Stimulated activated naive CD8-positive, alpha-beta T cell treated with anti-CD3 and anti-CD28 coated beads, Interleukin-15, Interleukin-2, amounts not matched to agents 100 ng/mL and 50 ng/mL, for 24 hours (primary cell): ENCODE data around the gene KLHDC8B.
A peak's percentile ranks its signal among the peaks of the same experiment; 100 is the strongest.

Experiments used
- H3K27ac Mint-ChIP-seq: one replicate; pipeline ENCODE4 v1.8.0; 2021; ENCODE audit warnings: mild to moderate bottlenecking, mixed read lengths
- H3K27me3 Mint-ChIP-seq: one replicate; pipeline ENCODE4 v1.8.0; 2021; ENCODE audit warnings: mixed read lengths
- H3K36me3 Mint-ChIP-seq: one replicate; pipeline ENCODE4 v1.8.0; 2021; ENCODE audit warnings: low read depth, mixed read lengths
- H3K4me1 Mint-ChIP-seq: one replicate; pipeline ENCODE4 v1.8.0; 2021; ENCODE audit warnings: low read depth, mixed read lengths
- H3K4me3 Mint-ChIP-seq: one replicate; pipeline ENCODE4 v1.8.0; 2021; ENCODE audit warnings: mild to moderate bottlenecking, mixed read lengths
- H3K9me3 Mint-ChIP-seq: one replicate; pipeline ENCODE4 v1.8.0; 2021; ENCODE audit warnings: mixed read lengths

Gene KLHDC8B

DNA sequence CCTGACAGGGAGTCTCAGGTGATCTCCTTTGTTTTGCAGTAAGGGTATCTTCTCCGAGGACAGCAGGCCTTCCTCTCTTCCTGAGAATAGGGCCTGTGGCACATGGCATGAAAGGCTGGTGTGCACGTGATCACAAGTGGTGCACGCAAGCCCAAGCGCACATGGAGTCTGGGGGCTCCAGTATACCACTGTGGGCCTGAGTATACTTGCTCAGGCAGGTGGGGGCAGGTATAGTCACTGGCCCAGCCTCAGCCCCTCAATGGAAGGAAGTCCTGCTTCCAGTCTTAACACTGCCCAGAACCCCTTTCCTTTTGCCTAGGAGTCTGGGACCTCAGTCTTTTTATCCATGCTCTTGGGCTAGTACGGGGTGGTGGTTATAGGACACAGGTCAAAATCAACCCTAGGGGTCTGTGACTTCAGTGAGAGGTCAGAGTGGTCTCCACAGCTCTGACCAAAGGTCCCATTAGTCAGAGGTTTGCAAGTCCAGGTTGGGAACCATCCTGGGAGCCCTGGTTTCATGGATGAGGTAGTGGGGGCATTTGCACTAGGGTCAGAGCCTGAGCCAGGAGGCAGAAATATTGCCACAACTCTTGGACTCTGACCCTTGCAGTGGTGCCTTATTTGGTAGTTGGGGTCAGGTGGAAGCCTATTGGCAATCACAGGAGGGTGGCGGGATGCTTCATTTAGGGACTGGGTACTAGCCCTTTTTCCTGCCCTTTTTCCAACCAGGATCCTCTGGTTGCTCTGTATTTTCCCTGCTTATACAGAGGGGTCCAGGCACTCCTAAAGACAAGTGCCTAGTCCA, 4.4 kb upstream of the KLHDC8B start:
- peak overlapping the region; percentile 90 for H3K27ac Mint-ChIP-seq
- H3K4me3 Mint-ChIP-seq, result peak overlapping the region; percentile 85
- H3K4me1 Mint-ChIP-seq, result peaks cover 46% of the 10 kb centered on the region
- H3K27me3 Mint-ChIP-seq, result no peaks in the 10 kb centered on the region
- peaks cover 23% of the 10 kb centered on the region for H3K36me3 Mint-ChIP-seq
- no peaks in the 10 kb centered on the region for H3K9me3 Mint-ChIP-seq

DNA sequence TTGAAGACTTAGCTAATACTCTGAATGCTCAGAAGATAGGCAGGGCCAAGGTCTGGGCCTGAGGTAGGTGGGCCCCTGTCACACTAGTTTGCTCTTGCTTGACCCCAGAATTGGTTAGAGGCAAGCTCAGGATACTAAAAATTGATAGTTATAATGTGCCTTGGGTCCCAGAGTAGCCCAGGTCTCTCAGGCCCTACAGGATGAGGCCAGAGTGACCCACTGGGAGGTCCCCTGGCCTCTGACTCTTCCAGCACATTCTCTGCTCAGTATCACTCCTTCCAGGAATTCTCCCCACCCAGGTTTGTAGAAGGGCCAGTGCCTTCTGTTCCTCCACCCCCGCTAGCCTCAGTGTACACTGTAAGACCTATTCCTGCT, 667 bp upstream of the KLHDC8B start:
- peak overlapping the region; percentile 81 for H3K4me3 Mint-ChIP-seq
- peaks cover 19% of the 10 kb centered on the region for H3K4me1 Mint-ChIP-seq
- no peaks in the 10 kb centered on the region for H3K27me3 Mint-ChIP-seq
- no peaks in the 10 kb centered on the region for H3K36me3 Mint-ChIP-seq
- H3K27ac Mint-ChIP-seq, result peak overlapping the region; percentile 59
- no peaks in the 10 kb centered on the region for H3K9me3 Mint-ChIP-seq

DNA sequence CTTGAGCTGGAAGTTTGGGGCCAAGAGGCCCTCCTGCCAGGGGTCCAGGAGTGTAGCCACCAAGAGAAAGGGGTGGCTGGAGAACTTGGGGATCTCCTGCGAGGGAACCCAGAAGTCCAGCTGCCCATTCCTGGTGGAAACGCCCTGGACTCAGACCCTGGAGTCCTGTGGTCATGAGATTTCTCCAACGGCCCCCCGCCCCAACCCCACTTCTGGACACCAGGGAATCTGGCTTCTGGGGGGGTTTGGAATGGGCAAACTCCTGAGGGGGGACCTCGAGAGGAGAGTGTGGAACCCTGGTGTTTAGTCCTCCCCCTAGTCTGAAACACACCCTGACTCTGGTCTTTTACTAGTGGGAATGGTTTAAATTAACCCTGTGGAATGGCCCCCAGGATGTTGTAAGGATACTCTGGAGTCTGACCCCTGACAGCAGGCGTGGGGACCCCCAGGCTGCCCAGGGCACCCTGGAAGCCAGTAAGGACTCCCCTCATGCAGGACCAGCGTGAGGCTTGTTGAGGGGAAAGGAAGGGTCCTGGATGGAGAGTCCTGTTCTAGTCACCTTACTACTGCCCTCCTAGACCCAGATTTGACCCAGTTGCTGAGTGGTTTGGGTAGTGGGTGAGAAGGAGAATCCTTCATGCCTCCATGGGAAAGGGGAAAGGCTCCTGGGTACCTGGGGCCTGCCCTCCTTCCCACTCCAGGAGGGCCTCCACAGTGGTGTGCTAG, 540 bp downstream of the KLHDC8B start:
- Mint-ChIP-seq H3K4me1 (peaks cover 12% of the 10 kb centered on the region), H3K27me3 (no peaks in the 10 kb centered on the region), H3K27ac (no peak overlapping the region), H3K9me3 (no peaks in the 10 kb centered on the region), H3K36me3 (no peaks in the 10 kb centered on the region), H3K4me3 (peak overlapping the region; percentile 48)

DNA sequence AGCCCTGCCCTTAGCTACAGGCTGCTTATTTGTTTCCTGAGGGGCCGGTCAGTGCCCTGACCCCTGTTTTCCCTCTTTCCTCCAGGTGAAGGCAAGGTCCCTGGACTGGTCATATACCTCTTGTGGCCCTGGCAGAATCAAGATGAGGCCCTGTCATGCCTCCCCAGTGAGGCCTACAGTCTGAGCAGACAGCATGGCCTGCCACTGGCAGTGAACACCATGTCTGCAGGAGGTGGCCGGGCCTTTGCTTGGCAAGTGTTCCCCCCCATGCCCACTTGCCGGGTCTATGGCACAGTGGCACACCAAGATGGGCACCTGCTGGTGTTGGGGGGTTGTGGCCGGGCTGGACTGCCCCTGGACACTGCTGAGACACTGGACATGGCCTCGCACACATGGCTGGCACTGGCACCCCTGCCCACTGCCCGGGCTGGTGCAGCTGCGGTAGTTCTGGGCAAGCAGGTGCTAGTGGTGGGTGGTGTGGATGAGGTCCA, 1.2 kb downstream of the KLHDC8B start:
- Mint-ChIP-seq H3K4me1 (peaks cover 12% of the 10 kb centered on the region), H3K36me3 (no peaks in the 10 kb centered on the region), H3K27ac (no peak overlapping the region), H3K27me3 (no peaks in the 10 kb centered on the region), H3K9me3 (no peaks in the 10 kb centered on the region), H3K4me3 (no peak overlapping the region)

DNA sequence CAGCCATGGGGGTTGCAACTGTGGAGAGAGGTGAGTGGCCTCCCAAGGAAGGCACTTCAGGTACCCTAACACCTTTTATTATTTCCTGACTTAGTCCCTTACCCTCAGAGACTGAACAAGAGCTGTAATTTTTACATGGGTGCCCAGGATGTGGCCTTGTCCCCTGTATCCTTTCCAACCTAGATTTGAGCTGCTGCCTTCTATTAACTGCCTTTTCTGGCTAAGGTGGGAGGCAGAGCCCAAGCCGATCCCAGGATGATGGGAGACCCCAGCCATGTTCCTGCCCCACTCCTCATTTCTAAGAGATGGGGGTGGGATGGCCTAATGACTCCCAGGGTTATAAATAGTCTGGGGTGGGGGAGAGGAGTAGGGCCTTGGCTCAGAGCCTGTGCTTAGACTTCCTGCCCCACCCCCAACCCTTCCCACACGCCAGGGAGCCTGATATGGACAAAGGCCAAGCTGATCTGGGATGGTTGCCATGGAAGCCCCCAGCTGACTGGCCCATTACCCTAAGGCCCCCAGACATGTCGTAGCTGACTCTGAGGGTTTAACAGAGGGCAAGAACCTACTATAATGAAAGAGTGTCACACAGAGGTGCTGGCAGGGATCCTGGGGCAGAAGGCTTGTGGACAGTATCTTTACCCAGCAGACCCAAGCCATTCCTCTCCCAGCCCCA, 1.9 kb downstream of the KLHDC8B start:
- no peaks in the 10 kb centered on the region for H3K27me3 Mint-ChIP-seq
- no peak overlapping the region for H3K27ac Mint-ChIP-seq
- H3K36me3 Mint-ChIP-seq, result no peaks in the 10 kb centered on the region

DNA sequence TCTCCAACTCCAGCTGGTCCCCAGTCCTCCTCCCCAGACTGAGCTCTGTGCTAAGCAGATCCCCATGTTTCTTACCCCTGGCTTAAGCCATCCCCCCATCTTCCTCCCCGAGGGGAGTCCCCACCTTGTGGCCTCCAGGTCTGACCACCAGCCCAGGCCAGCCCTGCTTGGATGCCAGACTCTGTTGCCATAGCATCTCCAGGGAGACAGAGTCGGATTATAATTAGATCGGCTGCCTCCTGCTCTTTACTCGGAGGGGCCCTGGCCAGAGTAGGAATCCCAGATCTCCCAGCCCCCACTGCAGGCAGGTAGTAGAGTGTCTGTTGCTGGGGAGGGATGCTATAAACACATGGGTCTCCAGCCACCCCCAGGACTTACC, 2.4 kb downstream of the KLHDC8B start:
- Mint-ChIP-seq H3K4me3 (no peak overlapping the region), H3K4me1 (peaks cover 12% of the 10 kb centered on the region), H3K27me3 (peaks cover under 1% of the 10 kb centered on the region), H3K9me3 (no peaks in the 10 kb centered on the region), H3K27ac (no peak overlapping the region), H3K36me3 (no peaks in the 10 kb centered on the region)

More for the DNA sequence above, 1.9 kb downstream of the KLHDC8B start:
- Mint-ChIP-seq H3K9me3 (no peaks in the 10 kb centered on the region), H3K4me1 (peaks cover 12% of the 10 kb centered on the region), H3K4me3 (no peak overlapping the region)

DNA sequence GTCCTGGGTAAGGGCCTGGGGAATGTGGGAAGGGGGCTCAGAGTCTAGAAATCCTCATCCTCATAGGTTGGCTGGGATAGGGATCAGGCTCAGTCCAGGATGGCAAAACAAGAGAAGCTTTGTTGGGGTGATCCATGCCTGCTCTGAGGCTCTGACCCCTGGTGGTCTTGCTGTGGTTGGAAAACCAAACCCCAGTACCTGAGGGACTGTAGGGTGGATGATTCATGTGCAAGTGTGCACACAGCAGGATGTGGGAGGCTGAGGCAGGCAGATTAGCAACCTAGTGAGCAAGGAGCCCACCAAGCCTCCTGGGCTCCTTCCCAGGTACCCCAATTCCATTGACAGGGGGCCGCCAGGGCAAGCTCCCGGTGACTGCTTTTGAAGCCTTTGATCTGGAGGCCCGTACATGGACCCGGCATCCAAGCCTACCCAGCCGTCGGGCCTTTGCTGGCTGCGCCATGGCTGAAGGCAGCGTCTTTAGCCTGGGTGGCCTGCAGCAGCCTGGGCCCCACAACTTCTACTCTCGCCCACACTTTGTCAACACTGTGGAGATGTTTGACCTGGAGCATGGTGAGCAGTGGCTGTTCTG, 3.1 kb downstream of the KLHDC8B start:
- Mint-ChIP-seq H3K9me3 (no peaks in the 10 kb centered on the region), H3K27ac (no peak overlapping the region), H3K36me3 (no peaks in the 10 kb centered on the region), H3K4me1 (peaks cover 12% of the 10 kb centered on the region), H3K27me3 (peaks cover 8% of the 10 kb centered on the region), H3K4me3 (no peak overlapping the region)

DNA sequence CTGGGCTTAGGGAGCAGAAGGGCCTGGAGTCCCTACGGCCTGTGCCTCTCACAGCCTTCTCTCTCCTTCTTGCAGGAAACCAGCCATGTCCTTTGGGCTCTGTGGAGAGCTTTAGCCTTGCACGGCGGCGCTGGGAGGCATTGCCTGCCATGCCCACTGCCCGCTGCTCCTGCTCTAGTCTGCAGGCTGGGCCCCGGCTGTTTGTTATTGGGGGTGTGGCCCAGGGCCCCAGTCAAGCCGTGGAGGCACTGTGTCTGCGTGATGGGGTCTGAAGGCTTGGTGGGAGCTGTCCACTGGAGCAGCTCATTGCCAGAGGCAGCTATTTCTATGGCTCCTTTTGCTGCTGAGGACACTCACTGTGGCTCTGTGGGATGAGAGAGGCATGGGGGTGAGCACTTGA, 4.1 kb downstream of the KLHDC8B start:
- H3K27ac Mint-ChIP-seq, result no peak overlapping the region
- no peaks in the 10 kb centered on the region for H3K36me3 Mint-ChIP-seq
- peaks cover 12% of the 10 kb centered on the region for H3K4me1 Mint-ChIP-seq
- no peaks in the 10 kb centered on the region for H3K9me3 Mint-ChIP-seq
- no peak overlapping the region for H3K4me3 Mint-ChIP-seq
- peaks cover 9% of the 10 kb centered on the region for H3K27me3 Mint-ChIP-seq

DNA sequence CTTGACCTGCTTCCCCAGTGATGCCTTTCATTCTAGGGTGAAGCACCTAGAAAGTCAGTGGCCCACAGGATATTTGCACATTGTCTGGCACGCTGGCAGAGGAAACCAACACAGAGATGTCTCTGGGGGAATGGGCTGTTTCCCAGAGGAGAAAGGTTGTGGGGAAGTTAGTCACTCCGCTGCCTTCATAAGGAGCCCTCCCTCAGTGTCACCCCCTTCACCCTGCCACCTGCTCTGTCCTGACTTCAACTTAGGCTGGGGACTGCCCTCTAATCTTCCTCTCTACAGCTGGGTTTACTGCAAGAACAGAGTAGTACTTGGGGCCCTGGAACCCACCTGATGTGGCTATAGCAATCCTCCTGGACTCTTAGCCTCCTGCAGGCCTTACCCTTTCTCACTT, 5.7 kb downstream of the KLHDC8B start:
- Mint-ChIP-seq H3K36me3 (no peaks in the 10 kb centered on the region), H3K4me3 (no peak overlapping the region), H3K27ac (no peak overlapping the region), H3K27me3 (peaks cover 9% of the 10 kb centered on the region), H3K4me1 (peaks cover 6% of the 10 kb centered on the region), H3K9me3 (no peaks in the 10 kb centered on the region)

DNA sequence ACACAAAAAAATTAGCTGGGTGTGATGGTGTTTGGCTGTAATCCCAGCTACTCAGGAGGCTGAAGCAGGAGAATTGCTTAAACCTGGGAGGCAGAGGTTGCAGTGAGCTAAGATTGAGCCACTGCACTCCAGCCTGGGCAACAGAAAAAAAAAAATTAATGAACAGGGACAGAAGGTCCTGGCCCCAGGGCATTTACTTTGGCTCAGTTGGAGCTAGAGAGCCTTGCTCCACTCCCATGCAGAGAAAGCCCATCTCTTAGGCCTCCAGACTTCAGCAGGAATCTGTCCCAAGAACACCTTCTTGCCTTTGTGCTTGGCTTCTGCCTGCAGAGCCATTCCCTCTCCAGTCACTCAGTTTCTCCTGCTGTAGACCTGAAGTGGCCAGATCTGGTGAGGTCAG, 8.7 kb downstream of the KLHDC8B start:
- no peaks in the 10 kb centered on the region for H3K36me3 Mint-ChIP-seq
- no peaks in the 10 kb centered on the region for H3K4me1 Mint-ChIP-seq
- H3K27ac Mint-ChIP-seq, result no peak overlapping the region
- peaks cover 9% of the 10 kb centered on the region for H3K27me3 Mint-ChIP-seq
- no peaks in the 10 kb centered on the region for H3K9me3 Mint-ChIP-seq
- no peak overlapping the region for H3K4me3 Mint-ChIP-seq

DNA sequence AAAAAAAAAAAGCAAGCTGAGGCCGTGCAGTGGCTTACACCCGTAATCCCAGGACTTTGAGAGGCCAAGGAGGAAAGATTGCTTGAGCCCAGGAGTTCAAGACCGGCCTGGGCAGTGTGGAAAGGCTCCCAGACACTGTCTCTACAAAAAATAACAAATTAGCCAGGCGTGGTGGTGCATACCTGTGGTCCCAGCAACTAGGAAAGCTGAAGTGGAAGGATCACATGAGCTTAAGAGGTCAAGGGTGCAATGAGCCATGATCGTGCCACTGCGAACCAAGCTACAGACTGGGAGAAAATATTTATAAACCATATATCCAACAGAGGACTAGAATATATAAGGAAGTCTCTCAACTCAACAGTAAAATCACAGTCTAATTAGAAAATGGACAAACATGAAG, 10.0 kb downstream of the KLHDC8B start:
- Mint-ChIP-seq H3K36me3 (no peaks in the 10 kb centered on the region), H3K27me3 (peaks cover 9% of the 10 kb centered on the region), H3K4me3 (no peak overlapping the region), H3K9me3 (no peaks in the 10 kb centered on the region), H3K4me1 (no peaks in the 10 kb centered on the region), H3K27ac (no peak overlapping the region)

DNA sequence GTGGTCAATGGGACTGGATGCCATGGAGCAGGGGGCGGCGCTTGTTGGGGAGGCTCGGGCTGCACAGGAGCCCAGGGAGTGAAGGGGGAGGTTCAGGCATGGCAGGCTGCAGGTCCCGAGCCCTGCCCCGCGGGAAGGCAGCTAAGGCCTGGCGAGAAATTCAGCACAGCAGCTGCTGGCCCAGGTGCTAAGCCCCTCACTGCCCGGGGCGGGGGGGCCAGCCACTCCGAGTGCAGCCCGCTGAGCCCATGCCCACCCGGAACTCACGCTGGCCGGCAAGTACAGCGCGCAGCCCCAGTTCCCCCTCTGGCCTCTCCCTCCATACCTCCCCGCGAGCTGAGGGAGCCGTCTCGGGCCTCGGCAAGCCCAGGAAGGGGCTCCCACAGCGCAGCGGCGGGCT, 11.3 kb downstream of the KLHDC8B start:
- no peaks in the 10 kb centered on the region for H3K36me3 Mint-ChIP-seq
- no peaks in the 10 kb centered on the region for H3K4me1 Mint-ChIP-seq
- H3K4me3 Mint-ChIP-seq, result no peak overlapping the region
- no peak overlapping the region for H3K27ac Mint-ChIP-seq
- peaks cover 9% of the 10 kb centered on the region for H3K27me3 Mint-ChIP-seq
- H3K9me3 Mint-ChIP-seq, result no peaks in the 10 kb centered on the region

DNA sequence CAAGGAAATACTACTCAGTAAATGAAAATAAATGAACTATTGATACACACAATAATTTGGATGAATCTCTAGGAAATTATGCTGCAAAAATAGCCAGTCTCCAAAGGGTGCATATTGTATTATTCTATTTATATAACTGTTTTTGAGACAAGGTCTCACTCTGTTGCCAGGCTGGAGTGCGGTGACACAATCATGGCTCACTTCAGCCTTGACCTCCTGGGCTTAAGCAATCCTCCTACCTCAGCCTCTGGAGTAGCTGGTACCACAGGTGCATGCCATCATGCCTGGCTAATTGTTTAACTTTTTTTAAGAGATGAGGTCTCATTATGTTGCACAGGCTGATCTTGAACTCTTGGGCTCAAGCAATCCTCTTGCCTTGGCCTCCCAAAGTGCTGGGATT, 12.5 kb downstream of the KLHDC8B start:
- Mint-ChIP-seq H3K4me3 (no peak overlapping the region), H3K36me3 (no peaks in the 10 kb centered on the region), H3K4me1 (no peaks in the 10 kb centered on the region), H3K9me3 (no peaks in the 10 kb centered on the region), H3K27ac (no peak overlapping the region), H3K27me3 (peaks cover 7% of the 10 kb centered on the region)

DNA sequence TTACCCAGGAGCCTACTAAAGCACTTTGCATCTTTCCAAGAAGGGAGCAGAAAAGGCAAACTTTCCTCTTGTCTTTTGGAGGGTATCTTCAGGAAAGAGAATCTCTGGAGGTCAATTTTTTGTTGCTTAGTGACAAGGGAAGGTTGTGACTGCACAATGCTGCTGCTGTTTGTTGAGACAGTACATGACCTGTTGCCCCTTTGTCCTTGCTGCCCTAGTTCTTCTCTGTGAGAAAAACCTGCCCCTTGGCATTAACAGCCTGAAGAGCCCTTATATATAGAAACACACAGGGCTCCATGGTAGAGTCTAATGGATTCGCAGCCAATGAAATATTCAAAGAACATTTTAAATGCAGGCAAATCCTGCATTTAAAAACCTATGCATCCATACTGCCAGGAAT, 20.3 kb downstream of the KLHDC8B start:
- no peaks in the 10 kb centered on the region for H3K4me1 Mint-ChIP-seq
- H3K27me3 Mint-ChIP-seq, result no peaks in the 10 kb centered on the region
- H3K4me3 Mint-ChIP-seq, result no peak overlapping the region
- no peak overlapping the region for H3K27ac Mint-ChIP-seq
- H3K9me3 Mint-ChIP-seq, result no peaks in the 10 kb centered on the region
- H3K36me3 Mint-ChIP-seq, result no peaks in the 10 kb centered on the region

DNA sequence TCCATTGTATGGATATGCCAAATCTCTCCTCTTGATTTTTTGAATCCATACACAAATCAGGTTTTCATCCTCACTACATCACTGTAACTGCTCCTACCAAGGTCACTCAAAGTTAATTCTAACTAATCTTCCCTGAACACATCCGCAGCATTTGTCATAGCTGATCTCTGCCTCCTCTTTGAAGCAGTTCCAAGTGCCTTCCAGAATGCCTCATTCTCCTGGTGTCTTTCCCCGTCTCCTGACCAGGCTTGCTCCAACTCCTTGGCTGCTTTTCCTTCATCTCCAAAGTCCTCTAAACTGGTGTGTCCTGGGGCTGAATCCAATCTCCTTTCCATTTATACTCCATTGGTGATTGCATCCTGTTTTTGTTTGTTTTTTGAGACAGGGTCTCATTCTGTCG, 26.8 kb downstream of the KLHDC8B start:
- Mint-ChIP-seq H3K36me3 (no peaks in the 10 kb centered on the region), H3K9me3 (no peaks in the 10 kb centered on the region), H3K4me1 (no peaks in the 10 kb centered on the region), H3K27me3 (peaks cover 6% of the 10 kb centered on the region), H3K4me3 (no peak overlapping the region), H3K27ac (no peak overlapping the region)
